SKM-1 treated with dmso at 0.1 percent for 144 hours (cell line): Measurements from ENCODE around the gene NOSIP.

Source experiments
- DNase-seq: peaks from one replicate; lab custom pipeline; 2025; ENCODE audit not compliant: unreplicated experiment; lab: John Stamatoyannopoulos, UW

NOSIP gene

GRCh38 chr19:49574206-49574755 is 6.1 kb downstream of the NOSIP start:
- no peak for DNase-seq

GRCh38 chr19:49573425-49573824 is 6.9 kb downstream of the NOSIP start:
- no peak for DNase-seq

GRCh38 chr19:49573009-49573408 is 7.3 kb downstream of the NOSIP start:
- no peak for DNase-seq

- DNase-seq = no peak
Measured at GRCh38 chr19:49570997-49571676, 9.2 kb downstream of the NOSIP start.

- DNase-seq = peak; percentile 50
Measured at GRCh38 chr19:49570138-49570856, 10.1 kb downstream of the NOSIP start.

GRCh38 chr19:49567861-49568441 is 12.4 kb downstream of the NOSIP start:
- DNase-seq = no peak

GRCh38 chr19:49566302-49566701 is 14.1 kb downstream of the NOSIP start:
- no peak for DNase-seq

- no peak for DNase-seq
Measured at GRCh38 chr19:49565261-49565660, 15.1 kb downstream of the NOSIP start.

- DNase-seq = no peak
Measured at GRCh38 chr19:49564616-49565045, 15.7 kb downstream of the NOSIP start.

- DNase-seq = no peak
Measured at GRCh38 chr19:49560358-49560900, 19.9 kb downstream of the NOSIP start.

GRCh38 chr19:49559928-49560327 is 20.4 kb downstream of the NOSIP start:
- DNase-seq = no peak

- DNase-seq = no peak
Measured at GRCh38 chr19:49559443-49559842, 20.9 kb downstream of the NOSIP start.

- DNase-seq = no peak
Measured at GRCh38 chr19:49558591-49558990, 21.8 kb downstream of the NOSIP start.

GRCh38 chr19:49557641-49558325 is 22.6 kb downstream of the NOSIP start:
- no peak for DNase-seq

GRCh38 chr19:49556412-49557398 is 23.7 kb downstream of the NOSIP start:
- no peak for DNase-seq

- no peak for DNase-seq
Measured at GRCh38 chr19:49555600-49556411, 24.6 kb downstream of the NOSIP start.

GRCh38 chr19:49554701-49555181 is 25.6 kb downstream of the NOSIP start:
- DNase-seq = no peak

- DNase-seq = no peak
Measured at GRCh38 chr19:49553451-49554271, 26.7 kb downstream of the NOSIP start.
